ENCODE measurements around the gene ZNF573.
"Not testable (repeated sequence)": the region's sequence is repeated elsewhere in the genome, so short reads cannot be mapped to it uniquely, and the experiment has no call there.

- TF ChIP-seq POLR2A (IDR thresholded peaks at IDR 0.05; ENCODE audit: low read length); GATA1 (IDR thresholded peaks at IDR 0.05; ENCODE audit: low read depth, low read length): not testable (repeated sequence)
Observed at GRCh38 chr19:37757683-37758082, 21.7 kb downstream of the ZNF573 start.
